Frontal cortex (tissue), 4 donors: Measurements from ENCODE around the gene PRELP. TPM values are rescaled to one million over a fixed set of nuclear protein-coding genes. Genes with fewer than 3 reads are reported as not detected.

ENCODE experiments used
- DNase-seq, 2 donors: peaks; one replicate each; pipeline ENCODE4 v3.0.0; 2012; ENCODE audit warnings: low spot score in 2 of 2
- FAIRE-seq: peaks from 2 replicates; lab custom pipeline; 2012; peaks lifted over from hg19 to GRCh38; lab: Jason Lieb, UNC
- total RNA-seq: library from RNA; depleted of rRNA; stranded (reverse); fragments of >200 nt; gene quantifications from one replicate; pipeline ENCODE4 v1.2.3, GENCODE V29; 2014
- donor health status: control.
- donor health status: control.
- donor health status: control.

Gene PRELP
- total RNA-seq, 1 donor from 2014 or later: 0.41 TPM

DNA sequence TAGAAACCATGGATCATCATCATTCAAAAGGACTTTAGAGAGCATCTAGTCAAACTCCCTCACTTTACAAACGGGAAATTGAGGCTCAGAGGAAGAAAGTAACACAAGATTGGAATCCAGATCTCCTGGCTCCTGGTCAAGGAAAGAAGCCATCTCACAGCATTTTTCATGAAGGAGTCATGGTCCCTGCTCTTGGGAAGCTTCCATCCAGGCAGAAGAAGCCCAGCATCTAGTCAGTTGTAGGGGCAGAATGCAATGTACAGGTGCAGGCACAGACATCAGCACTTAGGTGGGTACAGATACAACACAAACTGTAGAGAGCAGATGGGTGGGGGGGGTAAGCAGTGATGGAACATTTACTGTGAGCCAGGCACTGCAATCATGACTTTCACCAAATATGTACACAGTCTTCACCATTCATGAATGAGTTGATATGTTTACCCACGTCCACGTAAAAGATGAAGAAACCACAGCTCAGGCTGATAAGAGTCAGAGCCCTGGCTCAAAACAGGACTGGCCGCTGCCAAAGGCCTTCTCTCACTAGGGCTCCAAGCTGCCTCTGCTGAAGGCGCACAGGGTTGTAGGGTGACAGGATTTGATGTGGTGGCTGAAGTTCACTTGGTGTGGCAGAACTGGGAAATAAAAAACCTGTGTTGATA, 62.3 kb downstream of the PRELP start:
- no peak for DNase-seq
- FAIRE-seq: no peak

DNA sequence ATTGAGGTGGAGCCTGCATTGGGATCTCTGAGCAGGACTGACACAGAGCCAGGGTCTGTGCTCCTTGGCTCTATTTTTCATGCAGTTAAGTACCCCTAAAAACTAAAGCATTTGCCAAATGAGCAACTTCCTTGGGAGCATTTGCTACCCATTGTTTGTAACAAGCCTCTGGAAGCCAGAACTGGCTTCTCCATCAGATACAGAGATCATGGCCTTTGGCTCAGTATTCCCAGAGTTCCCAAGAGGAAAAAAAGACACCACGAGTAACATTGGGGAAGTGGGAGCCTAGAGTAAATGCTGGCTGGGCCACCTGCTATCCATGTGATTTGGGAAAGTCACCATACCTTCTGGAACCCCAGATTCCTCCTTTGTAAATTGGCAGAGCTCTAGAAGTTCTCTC, 63.1 kb downstream of the PRELP start:
- DNase-seq: no peak
- no peak for FAIRE-seq

DNA sequence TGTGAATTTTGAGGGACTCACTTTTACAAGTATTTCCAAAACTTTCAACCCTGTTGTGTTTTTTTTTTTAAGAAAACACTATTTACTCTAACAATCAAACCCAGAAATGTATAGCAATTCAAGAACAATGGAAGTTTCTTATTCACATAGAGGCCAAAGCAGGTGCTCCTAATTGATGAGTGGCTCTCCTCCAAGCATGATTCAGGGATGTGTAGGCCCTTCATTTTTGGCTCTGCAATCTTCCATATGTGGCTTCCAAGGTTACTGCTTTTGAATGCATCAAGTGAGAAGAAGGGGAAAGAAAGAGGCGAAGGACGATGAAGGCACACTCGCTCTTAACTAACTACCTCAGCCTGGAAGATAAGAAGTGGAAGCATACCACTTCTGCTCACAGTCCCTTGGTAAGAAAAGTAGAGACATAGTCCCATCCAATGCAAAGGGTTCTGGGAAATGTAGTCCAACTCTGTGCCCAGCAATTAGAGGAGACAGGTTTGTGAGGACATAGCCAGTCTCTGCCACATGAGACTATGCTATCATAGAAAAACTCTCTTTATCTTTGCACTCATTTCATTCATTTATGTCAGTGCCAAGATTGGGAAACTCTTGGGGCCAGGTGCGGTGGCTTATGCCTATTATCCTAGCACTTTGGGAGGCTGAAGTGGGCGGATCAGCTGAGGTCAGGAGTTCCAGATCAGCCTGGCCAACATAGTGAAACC, 64.4 kb downstream of the PRELP start:
- no peak for FAIRE-seq
- DNase-seq: no peak

Other genes starting within 250 kb of the PRELP start
- 1.6 TPM for gene CHIT1, start 246.1 kb upstream of the PRELP start, total RNA-seq
- 5.3 TPM for gene BTG2, start 170.3 kb upstream of the PRELP start, total RNA-seq
- gene FMOD, start 124.7 kb upstream of the PRELP start, total RNA-seq: 1.6 TPM
- not detected for gene OPTC, start 18.3 kb downstream of the PRELP start, total RNA-seq
- gene ATP2B4, start 151.0 kb downstream of the PRELP start, total RNA-seq: 24.9 TPM